MM.1S (cell line): ENCODE results near the gene TSGA10IP.
A peak's percentile ranks its signal among the peaks of the same experiment; 100 is the strongest.

Experiments
- DNase-seq: peaks from one replicate; pipeline ENCODE4 v3.0.0-alpha.2; 2015
- H2AFZ ChIP-seq: fragments of 300-600 bp; sonication (generic); 2 replicates; pipeline ENCODE4 v1.6.0; 2016; ENCODE audit warnings: antibody characterized with exemption, low read length
- H3F3A ChIP-seq: fragments of 300-600 bp; sonication (generic); 2 replicates; pipeline ENCODE4 v1.6.1; 2016; ENCODE audit warnings: mild to moderate bottlenecking, antibody characterized with exemption, low read length, moderate library complexity, mixed read lengths; ENCODE audit not compliant: insufficient read depth
- H3K27ac ChIP-seq: fragments of 300-600 bp; sonication (generic); 2 replicates; pipeline ENCODE4 v1.5.1; 2016; ENCODE audit warnings: mild to moderate bottlenecking, low read length
- H3K27me3 ChIP-seq: fragments of 300-600 bp; sonication (generic); replicated peaks from 2 replicates; pipeline ENCODE4 v1.6.0; 2016; ENCODE audit warnings: low read length; ENCODE audit not compliant: insufficient read depth
- H3K36me3 ChIP-seq: fragments of 300-600 bp; sonication (generic); replicated peaks from 2 replicates; pipeline ENCODE4 v1.6.1; 2016; ENCODE audit warnings: mild to moderate bottlenecking, low read length, mixed read lengths; ENCODE audit not compliant: insufficient read depth
- H3K4me1 ChIP-seq: fragments of 300-600 bp; sonication (generic); 2 replicates; pipeline ENCODE4 v1.6.1; 2016; ENCODE audit warnings: low read length, mixed read lengths
- H3K4me2 ChIP-seq: fragments of 300-600 bp; sonication (generic); 2 replicates; pipeline ENCODE4 v1.6.0; 2016; ENCODE audit warnings: low read depth, low read length
- H3K4me3 ChIP-seq: fragments of 300-600 bp; sonication (generic); 2 replicates; pipeline ENCODE4 v1.5.1; 2016; ENCODE audit warnings: low read length, mixed read lengths
- H3K79me2 ChIP-seq: fragments of 300-600 bp; sonication (generic); 2 replicates; pipeline ENCODE4 v1.6.1; 2016; ENCODE audit warnings: mixed run types, low read length, mixed read lengths
- H3K9ac ChIP-seq: fragments of 300-600 bp; sonication (generic); 2 replicates; pipeline ENCODE4 v1.6.1; 2016; ENCODE audit warnings: low read length, mixed read lengths
- H3K9me2 ChIP-seq: fragments of 300-600 bp; sonication (generic); replicated peaks from 2 replicates; pipeline ENCODE4 v1.6.1; 2016; ENCODE audit warnings: mild to moderate bottlenecking, low read length, mixed read lengths; ENCODE audit not compliant: insufficient read depth
- H3K9me3 ChIP-seq: fragments of 300-600 bp; sonication (generic); replicated peaks from 2 replicates; pipeline ENCODE4 v1.6.1; 2016; ENCODE audit warnings: mild to moderate bottlenecking, low read length, mixed read lengths; ENCODE audit not compliant: insufficient read depth
- H4K20me1 ChIP-seq: fragments of 300-600 bp; sonication (generic); 2 replicates; pipeline ENCODE4 v1.6.1; 2016; ENCODE audit warnings: mild to moderate bottlenecking, low read length, moderate library complexity, mixed read lengths; ENCODE audit not compliant: insufficient read depth
- CTCF ChIP-seq: fragments of 300-600 bp; sonication (generic); IDR thresholded peaks from 2 replicates; pipeline ENCODE4 v1.5.1; 2016; ENCODE audit warnings: antibody characterized with exemption, low read length, mixed read lengths
- EZH2 ChIP-seq: fragments of 300-600 bp; sonication (generic); optimal IDR thresholded peaks from 2 replicates; pipeline ENCODE3; 2017; ENCODE audit warnings: low read depth, mild to moderate bottlenecking, antibody characterized with exemption, low read length, mixed read lengths
- EZH2phosphoT487 ChIP-seq: fragments of 300-600 bp; sonication (generic); IDR thresholded peaks from 2 replicates; pipeline ENCODE4 v1.6.1; 2018; ENCODE audit warnings: antibody characterized with exemption, low read length

TSGA10IP gene

DNA sequence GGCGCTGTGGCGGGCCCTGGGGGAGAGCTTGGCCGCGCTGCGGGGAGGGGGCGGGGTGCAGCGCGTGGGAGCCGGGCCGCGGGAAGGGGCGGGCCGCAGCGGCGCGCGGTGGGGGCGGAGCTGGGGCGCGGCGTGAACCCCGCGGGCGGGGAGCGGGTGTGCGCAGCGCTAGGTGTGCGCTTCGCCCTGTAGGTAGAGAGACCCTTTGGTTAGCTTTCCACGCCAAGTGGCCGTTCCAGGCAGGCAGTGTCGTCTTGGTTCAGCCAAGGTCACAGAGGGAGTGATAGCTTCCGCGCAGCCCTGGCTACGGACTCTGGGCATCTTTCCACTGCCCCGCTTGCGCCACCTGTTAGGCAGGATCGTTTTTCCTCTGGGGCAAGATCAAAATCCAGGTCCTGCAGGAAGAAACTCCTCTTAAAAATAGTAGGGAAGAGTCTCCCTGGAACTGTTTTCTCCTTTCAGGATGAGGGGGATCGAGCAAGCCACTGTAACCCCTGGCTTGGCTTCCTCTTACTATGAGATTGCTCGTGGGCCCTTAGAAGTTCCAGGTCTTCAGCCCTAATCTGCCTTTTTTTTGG lies 57.5 kb downstream of the TSGA10IP start:
- H3K9ac ChIP-seq, result peak overlapping the region; percentile 90
- peak overlapping the region; percentile 80 for H3K4me2 ChIP-seq
- H3K9me2 ChIP-seq, result no peaks in the 10 kb centered on the region
- H2AFZ ChIP-seq, result peak overlapping the region; percentile 88
- peak; percentile 61 for DNase-seq
- peaks cover 61% of the 10 kb centered on the region for H3K79me2 ChIP-seq
- H3K4me3 ChIP-seq, result peak overlapping the region; percentile 99
- TF ChIP-seq CTCF (peak; percentile 12; the same call in 1 of the 2 replicates), EZH2 (no peak)
- H3K36me3 ChIP-seq, result peaks cover 6% of the 10 kb centered on the region
- H3K27me3 ChIP-seq, result no peaks in the 10 kb centered on the region
- peak overlapping the region; percentile 93 for H3K27ac ChIP-seq
- peaks cover 40% of the 10 kb centered on the region for H3K4me1 ChIP-seq
- peaks cover 30% of the 10 kb centered on the region for H3F3A ChIP-seq
- no peaks in the 10 kb centered on the region for H3K9me3 ChIP-seq
- H4K20me1 ChIP-seq, result no peaks in the 10 kb centered on the region

DNA sequence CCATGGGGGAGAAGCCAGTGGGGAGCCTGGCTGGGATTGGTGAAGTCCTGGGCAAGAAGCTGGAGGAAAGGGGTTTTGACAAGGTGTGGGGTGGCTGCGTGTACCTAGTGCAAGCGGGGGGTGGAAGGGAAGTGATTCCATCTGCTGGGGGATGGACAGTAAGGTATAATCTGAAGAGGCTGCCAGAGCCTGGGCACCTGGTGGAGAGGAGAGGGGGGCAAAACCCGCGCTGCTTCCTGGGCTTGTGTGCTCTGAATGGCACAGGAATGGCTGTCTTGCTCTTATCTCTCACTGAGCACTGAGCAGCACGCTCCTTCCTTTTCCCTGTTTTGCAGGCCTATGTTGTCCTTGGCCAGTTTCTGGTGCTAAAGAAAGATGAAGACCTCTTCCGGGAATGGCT lies 58.0 kb downstream of the TSGA10IP start:
- H3K36me3 ChIP-seq, result peaks cover 6% of the 10 kb centered on the region
- no peaks in the 10 kb centered on the region for H3K9me3 ChIP-seq
- no peaks in the 10 kb centered on the region for H3K27me3 ChIP-seq
- peaks cover 40% of the 10 kb centered on the region for H3K4me1 ChIP-seq
- peaks cover 30% of the 10 kb centered on the region for H3F3A ChIP-seq
- peak overlapping the region; percentile 93; the same call in 1 of the 2 replicates for H3K27ac ChIP-seq
- H3K79me2 ChIP-seq, result peaks cover 56% of the 10 kb centered on the region
- TF ChIP-seq EZH2 (no peak), EZH2phosphoT487 (no peak), CTCF (no peak)
- peak overlapping the region; percentile 80 for H3K4me2 ChIP-seq
- H4K20me1 ChIP-seq, result no peaks in the 10 kb centered on the region
- H3K4me3 ChIP-seq, result peak overlapping the region; percentile 99
- DNase-seq, result no peak
- no peaks in the 10 kb centered on the region for H3K9me2 ChIP-seq
- no peak overlapping the region for H2AFZ ChIP-seq
- H3K9ac ChIP-seq, result peak overlapping the region; percentile 90

- DNase-seq, result no peak
- peaks cover 40% of the 10 kb centered on the region for H3K4me1 ChIP-seq
- peak overlapping the region; percentile 64; the same call in 1 of the 2 replicates for H3K27ac ChIP-seq
- H3K36me3 ChIP-seq, result peaks cover 2% of the 10 kb centered on the region
- no peaks in the 10 kb centered on the region for H3K27me3 ChIP-seq
- no peak overlapping the region for H3K9ac ChIP-seq
- TF ChIP-seq CTCF (no peak), EZH2 (no peak), EZH2phosphoT487 (no peak)
- no peak overlapping the region for H2AFZ ChIP-seq
- H4K20me1 ChIP-seq, result no peaks in the 10 kb centered on the region
- peaks cover 48% of the 10 kb centered on the region for H3K79me2 ChIP-seq
- H3K4me2 ChIP-seq, result no peak overlapping the region
- no peaks in the 10 kb centered on the region for H3K9me2 ChIP-seq
- peaks cover 30% of the 10 kb centered on the region for H3F3A ChIP-seq
- H3K9me3 ChIP-seq, result no peaks in the 10 kb centered on the region
- no peak overlapping the region for H3K4me3 ChIP-seq
These were observed 58.9 kb downstream of the TSGA10IP start for GRCh38 chr11:66004186-66004585.
